Smooth muscle cell (in vitro differentiated cells): ENCODE data around the gene ARFGAP3. TPM values are rescaled to one million over a fixed set of nuclear protein-coding genes. Genes with fewer than 3 reads are reported as not detected.

ENCODE experiments used
- DNase-seq: peaks from one replicate; lab custom pipeline; 2025; ENCODE audit not compliant: unreplicated experiment; lab: John Stamatoyannopoulos, UW
- H2AFZ ChIP-seq: fragments of 200-600 bp; sonication (generic); 2 replicates; pipeline ENCODE4 v1.6.0; 2016; ENCODE audit warnings: antibody characterized with exemption, low read depth, mild to moderate bottlenecking
- H3F3A ChIP-seq: fragments of 200-600 bp; sonication (generic); 2 replicates; pipeline ENCODE4 v1.6.0; 2017; ENCODE audit warnings: antibody characterized with exemption, low read depth
- H3K27ac ChIP-seq: fragments of 200-600 bp; sonication (generic); 2 replicates; pipeline ENCODE4 v1.5.1; 2016; ENCODE audit warnings: low read depth, mild to moderate bottlenecking
- H3K27me3 ChIP-seq: fragments of 200-600 bp; sonication (generic); 2 replicates; pipeline ENCODE4 v1.6.1; 2016; ENCODE audit warnings: low read depth, mild to moderate bottlenecking
- H3K36me3 ChIP-seq: fragments of 200-600 bp; sonication (generic); 2 replicates; pipeline ENCODE4 v1.5.1; 2016; ENCODE audit warnings: low read depth
- H3K4me1 ChIP-seq: fragments of 200-600 bp; sonication (generic); 2 replicates; pipeline ENCODE4 v1.5.1; 2016; ENCODE audit warnings: low read depth
- H3K4me2 ChIP-seq: fragments of 200-600 bp; sonication (generic); 2 replicates; pipeline ENCODE4 v1.6.0; 2016; ENCODE audit warnings: mild to moderate bottlenecking
- H3K4me3 ChIP-seq: fragments of 200-600 bp; sonication (generic); 2 replicates; pipeline ENCODE4 v1.5.1; 2016; ENCODE audit warnings: mild to moderate bottlenecking
- H3K79me2 ChIP-seq: fragments of 200-600 bp; sonication (generic); 2 replicates; pipeline ENCODE4 v1.6.0; 2016; ENCODE audit warnings: low read depth, mild to moderate bottlenecking
- H3K9ac ChIP-seq: fragments of 200-600 bp; sonication (generic); 2 replicates; pipeline ENCODE4 v1.6.0; 2016; ENCODE audit warnings: low read depth
- H3K9me3 ChIP-seq: fragments of 200-600 bp; sonication (generic); replicated peaks from 2 replicates; pipeline ENCODE4 v1.5.1; 2016; ENCODE audit warnings: low read depth
- H4K20me1 ChIP-seq: fragments of 200-600 bp; sonication (generic); 2 replicates; pipeline ENCODE4 v1.6.0; 2016; ENCODE audit warnings: low read depth
- WGBS: methylation state at CpG from one replicate; pipeline ENCODE4 v1.1.7; 2016; ENCODE audit warnings: low lambda C conversion rate; 5-methylcytosine and 5-hydroxymethylcytosine counted together
- polyA plus RNA-seq: library from polyadenylated mRNA; unstranded; fragments of >200 nt; fragmentation: Nextera tagmentation; extraction: Ambion mirVana; gene quantifications from 2 replicates; pipeline ENCODE4 v1.2.1, GENCODE V29; 2016
- total RNA-seq: library from RNA; depleted of rRNA; stranded (reverse); fragments of >200 nt; gene quantifications from 2 replicates; pipeline ENCODE4 v1.2.3, GENCODE V29; 2014
- TF ChIP-seq, protein P1 (sequence below): fragments of 200-600 bp; sonication (generic); IDR thresholded peaks from 2 replicates; pipeline ENCODE4 v1.5.1; 2017; ENCODE audit warnings: borderline replicate concordance, mild to moderate bottlenecking, antibody characterized with exemption; ENCODE audit not compliant: insufficient read depth, poor library complexity, severe bottlenecking

Gene ARFGAP3
- total and polyA plus RNA-seq, 2 experiments from 2014 or later, result 69.2 to 89.9 TPM

DNA sequence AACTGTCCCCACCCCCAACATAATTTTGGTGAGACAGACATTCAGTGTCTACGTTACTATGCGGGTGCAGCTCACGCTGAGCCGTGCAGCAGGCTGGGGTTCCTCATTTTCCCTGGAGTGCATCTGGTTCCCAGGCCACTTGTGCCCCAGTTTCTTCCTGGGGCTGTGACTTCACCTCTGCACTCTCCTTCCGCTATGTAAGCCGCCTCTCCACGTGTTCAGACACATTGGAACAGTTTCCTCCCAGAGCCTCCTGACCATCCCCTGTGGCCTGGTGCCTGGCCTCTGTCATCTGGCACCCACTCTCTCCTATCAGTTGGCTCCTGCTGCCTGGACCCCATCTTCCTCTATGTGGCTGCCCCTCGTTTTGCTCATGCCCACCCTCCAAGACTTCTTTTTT, 90.2 kb downstream of the ARFGAP3 start:
- H4K20me1 ChIP-seq, result no peaks in the 10 kb centered on the region
- no peak overlapping the region for H3K4me3 ChIP-seq
- no peaks in the 10 kb centered on the region for H3K36me3 ChIP-seq
- H3K27ac ChIP-seq, result no peak overlapping the region
- no peak for DNase-seq
- TF ChIP-seq, protein P1, sequence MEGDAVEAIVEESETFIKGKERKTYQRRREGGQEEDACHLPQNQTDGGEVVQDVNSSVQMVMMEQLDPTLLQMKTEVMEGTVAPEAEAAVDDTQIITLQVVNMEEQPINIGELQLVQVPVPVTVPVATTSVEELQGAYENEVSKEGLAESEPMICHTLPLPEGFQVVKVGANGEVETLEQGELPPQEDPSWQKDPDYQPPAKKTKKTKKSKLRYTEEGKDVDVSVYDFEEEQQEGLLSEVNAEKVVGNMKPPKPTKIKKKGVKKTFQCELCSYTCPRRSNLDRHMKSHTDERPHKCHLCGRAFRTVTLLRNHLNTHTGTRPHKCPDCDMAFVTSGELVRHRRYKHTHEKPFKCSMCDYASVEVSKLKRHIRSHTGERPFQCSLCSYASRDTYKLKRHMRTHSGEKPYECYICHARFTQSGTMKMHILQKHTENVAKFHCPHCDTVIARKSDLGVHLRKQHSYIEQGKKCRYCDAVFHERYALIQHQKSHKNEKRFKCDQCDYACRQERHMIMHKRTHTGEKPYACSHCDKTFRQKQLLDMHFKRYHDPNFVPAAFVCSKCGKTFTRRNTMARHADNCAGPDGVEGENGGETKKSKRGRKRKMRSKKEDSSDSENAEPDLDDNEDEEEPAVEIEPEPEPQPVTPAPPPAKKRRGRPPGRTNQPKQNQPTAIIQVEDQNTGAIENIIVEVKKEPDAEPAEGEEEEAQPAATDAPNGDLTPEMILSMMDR, result no peak
- H3K4me1 ChIP-seq, result no peaks in the 10 kb centered on the region
- H3K9ac ChIP-seq, result no peak overlapping the region
- 71% methylated on average over 8 of the region's 8 CpGs for WGBS
- no peaks in the 10 kb centered on the region for H3K9me3 ChIP-seq
- H2AFZ ChIP-seq, result no peak overlapping the region
- H3K4me2 ChIP-seq, result no peak overlapping the region
- H3K79me2 ChIP-seq, result no peaks in the 10 kb centered on the region
- no peaks in the 10 kb centered on the region for H3F3A ChIP-seq
- no peaks in the 10 kb centered on the region for H3K27me3 ChIP-seq

DNA sequence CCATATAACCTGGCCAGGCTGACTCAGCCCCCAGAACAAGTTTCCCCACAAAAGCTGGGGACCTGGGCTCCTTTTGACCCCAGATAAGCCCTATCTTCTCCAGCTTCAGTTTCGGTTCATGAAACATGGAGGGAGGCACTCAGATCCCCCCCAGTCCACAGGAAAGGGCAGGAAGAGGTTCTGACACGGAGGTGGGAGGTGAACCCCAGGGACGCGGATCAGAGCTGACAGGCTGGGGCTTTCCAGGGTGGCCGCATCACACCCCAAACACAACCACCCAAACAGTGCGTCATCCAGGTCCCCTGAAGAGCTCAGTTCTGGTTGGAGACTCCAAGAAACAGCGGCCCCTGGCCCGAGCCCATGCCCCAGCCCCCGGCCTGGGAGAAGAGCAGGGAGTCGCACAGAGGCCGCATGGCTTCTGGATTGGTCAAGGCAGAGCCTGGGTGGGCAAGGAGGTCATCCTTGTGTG, 92.1 kb downstream of the ARFGAP3 start:
- Histone ChIP-seq H3K27me3 (no peaks in the 10 kb centered on the region), H3K4me1 (no peaks in the 10 kb centered on the region), H3K27ac (no peak overlapping the region), H3F3A (no peaks in the 10 kb centered on the region), H3K4me2 (no peak overlapping the region), H4K20me1 (no peaks in the 10 kb centered on the region), H3K9ac (no peak overlapping the region), H3K36me3 (no peaks in the 10 kb centered on the region), H3K79me2 (no peaks in the 10 kb centered on the region), H3K9me3 (no peaks in the 10 kb centered on the region), H3K4me3 (no peak overlapping the region), H2AFZ (no peak overlapping the region)
- DNase-seq, result no peak
- 86% methylated on average over 11 of the region's 11 CpGs for WGBS
- TF ChIP-seq, protein P1, result no peak

DNA sequence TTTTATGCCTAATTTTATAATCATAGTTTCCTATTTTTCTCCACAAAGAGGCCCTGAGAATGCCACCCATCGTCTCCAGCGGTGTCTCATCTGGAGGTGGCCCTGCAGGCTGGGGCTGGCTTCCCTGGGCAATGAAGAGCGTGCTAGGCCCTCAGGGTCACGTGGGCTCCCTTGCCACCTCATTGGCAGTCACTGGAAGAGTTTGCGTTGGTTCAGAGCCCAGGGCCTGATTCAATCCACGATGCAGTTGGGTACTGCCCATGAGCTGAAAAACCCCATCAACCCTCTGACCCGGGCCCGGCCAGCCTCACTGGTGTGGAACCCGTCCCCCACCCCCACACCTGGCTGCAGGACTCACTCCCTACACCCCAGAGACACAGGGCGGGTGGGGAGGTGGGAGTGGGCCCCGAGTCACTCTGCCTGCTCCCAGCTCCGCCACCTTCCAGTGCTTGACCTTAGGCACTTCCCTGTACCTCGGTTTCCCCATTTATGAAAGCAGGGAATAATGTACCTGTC, 93.0 kb downstream of the ARFGAP3 start:
- Histone ChIP-seq H3F3A (no peaks in the 10 kb centered on the region), H4K20me1 (no peaks in the 10 kb centered on the region), H2AFZ (no peak overlapping the region), H3K9me3 (no peaks in the 10 kb centered on the region), H3K4me1 (no peaks in the 10 kb centered on the region), H3K4me2 (no peak overlapping the region), H3K79me2 (no peaks in the 10 kb centered on the region), H3K27ac (no peak overlapping the region), H3K9ac (no peak overlapping the region), H3K27me3 (no peaks in the 10 kb centered on the region), H3K4me3 (no peak overlapping the region), H3K36me3 (no peaks in the 10 kb centered on the region)
- TF ChIP-seq, protein P1, result no peak
- WGBS, result 86% methylated on average over 10 of the region's 13 CpGs
- no peak for DNase-seq

DNA sequence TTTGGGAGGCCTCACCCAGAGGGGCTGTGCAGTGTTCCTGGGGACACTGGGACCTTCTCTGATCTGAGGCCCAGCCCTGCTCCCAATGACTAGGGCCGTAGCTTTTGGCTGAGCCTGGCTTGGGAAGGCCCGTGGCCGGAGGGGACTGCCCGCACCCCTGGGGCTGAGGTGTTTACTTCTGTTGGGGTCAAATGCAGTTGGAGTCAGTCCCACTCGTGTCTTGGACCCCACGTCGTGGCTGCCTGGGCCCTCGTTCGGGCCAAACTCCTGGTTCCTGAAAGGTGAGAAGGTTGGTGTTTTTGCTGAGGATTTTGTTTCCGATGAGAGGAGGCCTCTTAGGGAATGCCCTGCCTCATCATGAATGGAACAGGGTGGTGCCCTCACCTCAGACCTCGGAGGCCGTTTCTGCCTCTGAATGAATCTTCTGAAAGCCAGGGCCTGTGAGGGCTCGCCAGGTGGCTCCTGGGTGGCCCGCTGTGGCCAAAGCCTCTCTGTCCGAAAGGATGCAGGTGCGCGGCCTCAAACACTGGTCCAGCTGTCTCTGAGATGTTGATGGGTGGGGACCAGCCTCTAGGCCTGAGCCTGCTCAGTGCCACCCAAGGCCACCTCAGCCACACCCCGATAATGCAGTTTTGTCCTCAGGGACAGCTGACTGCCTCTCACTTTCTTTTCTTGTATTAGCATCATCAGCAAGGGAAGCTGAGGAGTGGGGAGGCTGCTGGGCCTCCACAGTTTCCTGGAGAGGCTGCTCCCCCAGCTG, 96.1 kb downstream of the ARFGAP3 start:
- Histone ChIP-seq H3K36me3 (no peaks in the 10 kb centered on the region), H4K20me1 (no peaks in the 10 kb centered on the region), H3K27ac (no peak overlapping the region), H3K4me3 (no peak overlapping the region), H3K79me2 (no peaks in the 10 kb centered on the region), H3F3A (no peaks in the 10 kb centered on the region), H3K4me2 (no peak overlapping the region), H3K9me3 (no peaks in the 10 kb centered on the region), H3K27me3 (no peaks in the 10 kb centered on the region), H3K9ac (no peak overlapping the region), H3K4me1 (no peaks in the 10 kb centered on the region), H2AFZ (no peak overlapping the region)
- TF ChIP-seq, protein P1, result no peak
- 90% methylated on average over 18 of the region's 18 CpGs for WGBS
- no peak for DNase-seq
